IMR-90 (cell line): ENCODE measurements around the gene AAK1. TPM values are rescaled to one million over a fixed set of nuclear protein-coding genes. Genes with fewer than 3 reads are reported as not detected.

Source experiments
- ATAC-seq: fragments of 200-7000 bp; cut with Tn5 transposase; 2 replicates; pipeline ENCODE4 v1.9.1; 2020; ENCODE audit warnings: low read depth, mild to moderate bottlenecking, moderate library complexity
- BruUV-seq: library from RNA; stranded (reverse); fragments of 400-500 nt; replicated peaks from 2 replicates; lab custom pipeline; 2021; lab: Mats Ljungman, UMichigan
- CTCF ChIA-PET: fragments of 300-600 bp; formaldehyde crosslinking; extraction: SDS; loops from one replicate; lab custom pipeline; 2021; ENCODE audit warnings: antibody characterized with exemption; lab: Yijun Ruan, JAX
- POLR2A ChIA-PET: fragments of 300-600 bp; sonication (Branson Sonifier 250); formaldehyde crosslinking; loops from one replicate; lab custom pipeline; 2022; ENCODE audit warnings: antibody characterized with exemption; ENCODE audit not compliant: unreplicated experiment; lab: Charles Lee
- DNase-seq: peaks from one replicate; pipeline ENCODE4 v3.0.0; 2013
- H2AFZ ChIP-seq: replicated peaks from 2 replicates; pipeline ENCODE3; 2013; ENCODE audit warnings: low read length, mild to moderate bottlenecking; ENCODE audit not compliant: poor library complexity
- H2AK5ac ChIP-seq: 2 replicates; pipeline ENCODE4 v1.6.1; 2013; ENCODE audit warnings: low read depth, low read length, inconsistent platforms
- H2AK9ac ChIP-seq: replicated peaks from 2 replicates; pipeline ENCODE3; 2013; ENCODE audit warnings: mild to moderate bottlenecking, low read depth, low read length, moderate library complexity; ENCODE audit not compliant: poor library complexity
- H2BK120ac ChIP-seq: 2 replicates; pipeline ENCODE4 v1.6.1; 2013; ENCODE audit warnings: low read depth, low read length, inconsistent platforms
- H2BK15ac ChIP-seq: 3 replicates; pipeline ENCODE4 v1.6.1; 2013; ENCODE audit warnings: low read depth, low read length, inconsistent platforms
- H2BK20ac ChIP-seq: 2 replicates; pipeline ENCODE4 v1.6.1; 2013; ENCODE audit warnings: low read depth, mild to moderate bottlenecking, inconsistent platforms, low read length, moderate library complexity
- H2BK5ac ChIP-seq: 2 replicates; pipeline ENCODE4 v1.6.1; 2013; ENCODE audit warnings: mild to moderate bottlenecking, low read depth, low read length, inconsistent platforms; ENCODE audit not compliant: poor library complexity, severe bottlenecking
- H3K14ac ChIP-seq: replicated peaks from 2 replicates; pipeline ENCODE4 v1.6.1; 2013; ENCODE audit warnings: low read depth, low read length, inconsistent platforms
- H3K18ac ChIP-seq: 2 replicates; pipeline ENCODE4 v1.6.1; 2013; ENCODE audit warnings: low read depth, low read length, control low read depth
- H3K23ac ChIP-seq: 2 replicates; pipeline ENCODE4 v1.6.1; 2013; ENCODE audit warnings: low read depth, low read length, inconsistent platforms
- H3K27ac ChIP-seq: 2 replicates; pipeline ENCODE4 v1.5.1; 2013; ENCODE audit warnings: mild to moderate bottlenecking, control low read depth, low read length; ENCODE audit not compliant: insufficient read depth
- H3K27me3 ChIP-seq: 2 replicates; pipeline ENCODE4 v1.6.1; 2013; ENCODE audit warnings: low read length; ENCODE audit not compliant: control insufficient read depth, insufficient read depth
- H3K36me3 ChIP-seq: 2 replicates; pipeline ENCODE4 v1.6.1; 2013; ENCODE audit warnings: low read length, mixed read lengths; ENCODE audit not compliant: control insufficient read depth, insufficient read depth
- H3K4ac ChIP-seq: 2 replicates; pipeline ENCODE4 v1.6.1; 2013; ENCODE audit warnings: low read depth, low read length, inconsistent platforms
- H3K4me1 ChIP-seq: 2 replicates; pipeline ENCODE4 v1.6.1; 2013; ENCODE audit warnings: low read length, mixed read lengths; ENCODE audit not compliant: control insufficient read depth, insufficient read depth
- H3K4me2 ChIP-seq: 2 replicates; pipeline ENCODE4 v1.6.1; 2013; ENCODE audit warnings: low read depth, mild to moderate bottlenecking, control low read depth, low read length, moderate library complexity
- H3K4me3 ChIP-seq: 2 replicates; pipeline ENCODE4 v1.5.1; 2013; ENCODE audit warnings: low read depth, mild to moderate bottlenecking, control low read depth, low read length, moderate library complexity; ENCODE audit not compliant: insufficient read depth
- H3K56ac ChIP-seq: 2 replicates; pipeline ENCODE4 v1.6.1; 2013; ENCODE audit warnings: low read length, inconsistent platforms; ENCODE audit not compliant: insufficient read depth; ENCODE audit errors: extremely low read depth
- H3K79me1 ChIP-seq, 2 experiments: 2 replicates each; pipeline ENCODE4 v1.6.1; 2013; ENCODE audit warnings: low read length in 2 of 2, inconsistent platforms in 1 of 2, low read depth in 1 of 2
- H3K9ac ChIP-seq: 2 replicates; pipeline ENCODE4 v1.6.1; 2013; ENCODE audit warnings: low read depth, low read length, control low read depth
- H3K9me1 ChIP-seq: 2 replicates; pipeline ENCODE4 v1.6.1; 2013; ENCODE audit warnings: low read length, inconsistent platforms; ENCODE audit not compliant: insufficient read depth
- H3K9me3 ChIP-seq: 2 replicates; pipeline ENCODE4 v1.6.1; 2013; ENCODE audit warnings: low read length; ENCODE audit not compliant: control insufficient read depth, insufficient read depth
- H4K20me1 ChIP-seq: 2 replicates; pipeline ENCODE4 v1.6.1; 2013; ENCODE audit warnings: low read length, inconsistent platforms; ENCODE audit not compliant: insufficient read depth
- H4K5ac ChIP-seq: 2 replicates; pipeline ENCODE4 v1.6.1; 2013; ENCODE audit warnings: mild to moderate bottlenecking, low read depth, low read length, control low read depth
- H4K8ac ChIP-seq, 2 experiments: 2 replicates each; pipeline ENCODE4 v1.6.1; 2013; ENCODE audit warnings: low read depth in 2 of 2, low read length in 2 of 2, control low read depth in 1 of 2, inconsistent platforms in 1 of 2
- H4K91ac ChIP-seq: 2 replicates; pipeline ENCODE4 v1.6.1; 2013; ENCODE audit warnings: low read depth, low read length, inconsistent platforms; ENCODE audit not compliant: insufficient read depth
- BHLHE40 ChIP-seq: fragments of 150-350 bp; IDR thresholded peaks from 2 replicates; pipeline ENCODE4 v1.6.1; 2016; ENCODE audit warnings: mild to moderate bottlenecking, low read depth, low read length
- CEBPB ChIP-seq: IDR thresholded peaks from 2 replicates; pipeline ENCODE4 v1.6.1; 2012; ENCODE audit warnings: low read depth, low read length, improper control_type of control experiment
- CHD1 ChIP-seq: IDR thresholded peaks from 2 replicates; pipeline ENCODE4 v1.6.1; 2012; ENCODE audit warnings: low read depth, low read length, improper control_type of control experiment
- FOS ChIP-seq: fragments of 150-350 bp; IDR thresholded peaks from 2 replicates; pipeline ENCODE4 v1.6.1; 2016; ENCODE audit warnings: low read depth, low read length
- MAZ ChIP-seq: IDR thresholded peaks from 2 replicates; pipeline ENCODE4 v1.6.1; 2012; ENCODE audit warnings: low read depth, mild to moderate bottlenecking, low read length, improper control_type of control experiment, moderate library complexity, borderline replicate concordance
- MXI1 ChIP-seq: IDR thresholded peaks from 2 replicates; pipeline ENCODE4 v1.6.1; 2012; ENCODE audit warnings: low read depth, mild to moderate bottlenecking, low read length, moderate library complexity, borderline replicate concordance
- NFE2L2 ChIP-seq: fragments of 150-350 bp; IDR thresholded peaks from 2 replicates; pipeline ENCODE4 v1.6.1; 2016; ENCODE audit warnings: low read depth, mild to moderate bottlenecking, low read length
- POLR2A ChIP-seq: IDR thresholded peaks from 2 replicates; pipeline ENCODE4 v1.6.1; 2012; ENCODE audit warnings: mild to moderate bottlenecking, low read depth, low read length
- RCOR1 ChIP-seq: IDR thresholded peaks from 2 replicates; pipeline ENCODE4 v1.6.1; 2012; ENCODE audit warnings: mild to moderate bottlenecking, low read length, improper control_type of control experiment; ENCODE audit not compliant: insufficient replicate concordance
- RFX5 ChIP-seq: IDR thresholded peaks from 2 replicates; pipeline ENCODE4 v1.8.0; 2012; ENCODE audit warnings: low read depth, mild to moderate bottlenecking, low read length, moderate library complexity
- SMC3 ChIP-seq: fragments of 150-350 bp; IDR thresholded peaks from 2 replicates; pipeline ENCODE4 v1.6.1; 2016; ENCODE audit warnings: low read depth, mild to moderate bottlenecking, antibody characterized with exemption, low read length, moderate library complexity
- WGBS, 2 experiments: methylation state at CpG; one replicate each; pipeline versions ENCODE4 v1.1.5 to v1.1.7; 2013; ENCODE audit warnings: missing lambda C conversion rate in 2 of 2; ENCODE audit not compliant: insufficient read length in 1 of 2; ENCODE audit errors: extremely low coverage in 2 of 2; 5-methylcytosine and 5-hydroxymethylcytosine counted together
- dilution Hi-C: fragments of 300-500 bp; cut with HindIII; formaldehyde crosslinking; loops from one replicate; pipeline ENCODE4 v1.14.3; 2018; ENCODE audit warnings: low sequenced_read_pairs; ENCODE audit not compliant: unreplicated experiment
- in situ Hi-C: fragments of 300-500 bp; cut with MboI; formaldehyde crosslinking; loops from 3 replicates; pipeline ENCODE4 v1.14.3; 2019; ENCODE audit warnings: low sequenced_read_pairs, inconsistent platforms, mixed read lengths
- intact Hi-C: fragments of 100-400 bp; cut with micrococcal nuclease; formaldehyde crosslinking; loops from 2 replicates; pipeline ENCODE4 v1.10.0; 2022
- polyA plus RNA-seq, 3 experiments: library from polyadenylated mRNA; depleted of rRNA; stranded (reverse); fragments of >200 nt; gene quantifications; 2 replicates each; pipeline ENCODE4 v1.2.3, GENCODE V29; 2012; ENCODE audit warnings: low replicate concordance in 1 of 3
- total RNA-seq: library from RNA; depleted of rRNA; stranded (reverse); fragments of >200 nt; gene quantifications from 2 replicates; pipeline ENCODE4 v1.2.3, GENCODE V29; 2012
- TF ChIP-seq, protein P1 (sequence below): fragments of 150-350 bp; IDR thresholded peaks from 2 replicates; pipeline ENCODE4 v1.6.1; 2017; ENCODE audit warnings: mild to moderate bottlenecking, antibody characterized with exemption, low read length, low read depth
- TF ChIP-seq, protein P2 (sequence below): conservative IDR thresholded peaks from 2 replicates; pipeline ENCODE4 v1.5.1; 2012; ENCODE audit warnings: mild to moderate bottlenecking, low read depth, low read length, improper control_type of control experiment
- TF ChIP-seq, protein P3 (sequence below): fragments of 150-350 bp; IDR thresholded peaks from 2 replicates; pipeline ENCODE4 v1.6.1; 2016; ENCODE audit warnings: low read depth, mild to moderate bottlenecking, low read length, moderate library complexity, borderline replicate concordance

The AAK1 gene
- total and polyA plus RNA-seq, 2 of the 4 experiments (the other 2 are of a cell fraction), result 21.9 to 26.5 TPM

DNA sequence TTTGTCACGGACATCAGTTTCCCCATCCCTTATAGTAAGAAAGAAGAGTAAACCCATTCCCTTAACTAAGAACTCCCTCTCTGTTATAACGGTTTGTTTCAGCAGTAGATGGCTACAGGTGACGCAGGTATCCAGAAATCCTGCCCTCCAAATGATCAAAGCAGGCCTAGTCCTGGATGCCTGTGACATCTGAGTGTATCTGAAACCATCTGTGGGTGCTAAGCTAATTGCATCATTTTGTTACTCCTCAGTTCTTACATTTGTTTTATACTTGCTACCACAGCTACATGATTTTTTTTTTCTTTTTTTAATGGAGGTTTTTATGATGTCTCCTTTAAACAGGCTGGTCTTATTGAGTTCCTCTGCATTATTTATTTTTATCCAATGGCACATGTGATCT is 55.1 kb downstream of the AAK1 start:
- ChIA-PET CTCF (no interaction called here), POLR2A (no interaction called here)
- Histone ChIP-seq H3K36me3 (no peaks in the 10 kb centered on the region; the same call in 1 of the 2 replicates), H2BK120ac (no peak overlapping the region), H4K8ac (no peak overlapping the region), H3K9ac (no peak overlapping the region), H3K4ac (no peak overlapping the region), H3K27ac (no peak overlapping the region), H3K27me3 (no peaks in the 10 kb centered on the region), H3K79me1 (peaks cover 47 to 74% of the 10 kb centered on the region in 2 experiments), H2BK5ac (no peak overlapping the region), H4K91ac (no peak overlapping the region), H3K56ac (no peak overlapping the region), H3K4me3 (no peak overlapping the region), H3K4me1 (peaks cover 9% of the 10 kb centered on the region), H3K14ac (no peak overlapping the region), H2BK20ac (no peak overlapping the region), H3K9me3 (no peaks in the 10 kb centered on the region), H3K18ac (no peak overlapping the region), H3K9me1 (peaks cover 21% of the 10 kb centered on the region), H2AFZ (no peak overlapping the region), H2AK9ac (no peak overlapping the region), H3K23ac (no peak overlapping the region), H2AK5ac (no peak overlapping the region), H4K5ac (no peak overlapping the region), H2BK15ac (no peak overlapping the region), H4K20me1 (peaks cover 67% of the 10 kb centered on the region), H3K4me2 (no peak overlapping the region)
- no peak for DNase-seq
- no CpG with 5 or more reads among the region's 3 CpGs for WGBS, 2 experiments
- dilution Hi-C loops (no loop called here), intact Hi-C loops (no loop called here), in situ Hi-C loops (no loop called here)
- no TSS peak for BruUV-seq
- TF ChIP-seq MXI1, result no peak
- no peak for TF ChIP-seq RCOR1
- TF ChIP-seq MAZ, result no peak
- TF ChIP-seq BHLHE40, result no peak
- TF ChIP-seq, protein P1, sequence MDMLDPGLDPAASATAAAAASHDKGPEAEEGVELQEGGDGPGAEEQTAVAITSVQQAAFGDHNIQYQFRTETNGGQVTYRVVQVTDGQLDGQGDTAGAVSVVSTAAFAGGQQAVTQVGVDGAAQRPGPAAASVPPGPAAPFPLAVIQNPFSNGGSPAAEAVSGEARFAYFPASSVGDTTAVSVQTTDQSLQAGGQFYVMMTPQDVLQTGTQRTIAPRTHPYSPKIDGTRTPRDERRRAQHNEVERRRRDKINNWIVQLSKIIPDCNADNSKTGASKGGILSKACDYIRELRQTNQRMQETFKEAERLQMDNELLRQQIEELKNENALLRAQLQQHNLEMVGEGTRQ, result no peak
- no peak for TF ChIP-seq CHD1
- TF ChIP-seq, protein P2, sequence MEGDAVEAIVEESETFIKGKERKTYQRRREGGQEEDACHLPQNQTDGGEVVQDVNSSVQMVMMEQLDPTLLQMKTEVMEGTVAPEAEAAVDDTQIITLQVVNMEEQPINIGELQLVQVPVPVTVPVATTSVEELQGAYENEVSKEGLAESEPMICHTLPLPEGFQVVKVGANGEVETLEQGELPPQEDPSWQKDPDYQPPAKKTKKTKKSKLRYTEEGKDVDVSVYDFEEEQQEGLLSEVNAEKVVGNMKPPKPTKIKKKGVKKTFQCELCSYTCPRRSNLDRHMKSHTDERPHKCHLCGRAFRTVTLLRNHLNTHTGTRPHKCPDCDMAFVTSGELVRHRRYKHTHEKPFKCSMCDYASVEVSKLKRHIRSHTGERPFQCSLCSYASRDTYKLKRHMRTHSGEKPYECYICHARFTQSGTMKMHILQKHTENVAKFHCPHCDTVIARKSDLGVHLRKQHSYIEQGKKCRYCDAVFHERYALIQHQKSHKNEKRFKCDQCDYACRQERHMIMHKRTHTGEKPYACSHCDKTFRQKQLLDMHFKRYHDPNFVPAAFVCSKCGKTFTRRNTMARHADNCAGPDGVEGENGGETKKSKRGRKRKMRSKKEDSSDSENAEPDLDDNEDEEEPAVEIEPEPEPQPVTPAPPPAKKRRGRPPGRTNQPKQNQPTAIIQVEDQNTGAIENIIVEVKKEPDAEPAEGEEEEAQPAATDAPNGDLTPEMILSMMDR, result no peak
- TF ChIP-seq NFE2L2, result no peak
- no peak for TF ChIP-seq CEBPB
- TF ChIP-seq POLR2A, result no peak
- no peak for TF ChIP-seq FOS
- no peak for TF ChIP-seq RFX5
- TF ChIP-seq, protein P3, sequence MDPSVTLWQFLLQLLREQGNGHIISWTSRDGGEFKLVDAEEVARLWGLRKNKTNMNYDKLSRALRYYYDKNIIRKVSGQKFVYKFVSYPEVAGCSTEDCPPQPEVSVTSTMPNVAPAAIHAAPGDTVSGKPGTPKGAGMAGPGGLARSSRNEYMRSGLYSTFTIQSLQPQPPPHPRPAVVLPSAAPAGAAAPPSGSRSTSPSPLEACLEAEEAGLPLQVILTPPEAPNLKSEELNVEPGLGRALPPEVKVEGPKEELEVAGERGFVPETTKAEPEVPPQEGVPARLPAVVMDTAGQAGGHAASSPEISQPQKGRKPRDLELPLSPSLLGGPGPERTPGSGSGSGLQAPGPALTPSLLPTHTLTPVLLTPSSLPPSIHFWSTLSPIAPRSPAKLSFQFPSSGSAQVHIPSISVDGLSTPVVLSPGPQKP, result no peak
- TF ChIP-seq SMC3, result no peak
- ATAC-seq, result no peak
